ENCODE results near the gene PTPN5.

The PTPN5 gene

DNA sequence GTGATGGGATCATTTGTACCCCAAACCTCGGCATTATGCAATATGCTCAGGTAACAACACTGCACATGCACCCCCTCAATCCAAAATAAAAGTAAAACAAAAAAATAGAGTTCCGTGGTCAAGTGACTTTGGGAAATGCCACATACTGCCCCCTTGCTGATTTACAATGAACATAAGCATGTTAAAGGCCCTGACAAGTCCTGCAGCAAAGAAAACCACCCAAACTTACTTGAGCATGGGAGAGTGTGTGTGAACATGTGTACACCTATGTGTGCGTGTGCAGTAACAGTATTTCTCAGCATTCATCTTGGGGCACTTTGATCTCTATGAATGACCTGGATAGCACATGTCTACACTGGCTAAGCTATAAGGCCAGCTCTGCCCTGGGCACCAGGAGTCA, 49.8 kb downstream of the PTPN5 start:
- no peak overlapping the region for H3K27ac ChIP-seq
- TF ChIP-seq ZFX (IDR thresholded peaks at IDR 0.05; ENCODE audit: borderline replicate concordance), result no peak
- TF ChIP-seq, protein P1, sequence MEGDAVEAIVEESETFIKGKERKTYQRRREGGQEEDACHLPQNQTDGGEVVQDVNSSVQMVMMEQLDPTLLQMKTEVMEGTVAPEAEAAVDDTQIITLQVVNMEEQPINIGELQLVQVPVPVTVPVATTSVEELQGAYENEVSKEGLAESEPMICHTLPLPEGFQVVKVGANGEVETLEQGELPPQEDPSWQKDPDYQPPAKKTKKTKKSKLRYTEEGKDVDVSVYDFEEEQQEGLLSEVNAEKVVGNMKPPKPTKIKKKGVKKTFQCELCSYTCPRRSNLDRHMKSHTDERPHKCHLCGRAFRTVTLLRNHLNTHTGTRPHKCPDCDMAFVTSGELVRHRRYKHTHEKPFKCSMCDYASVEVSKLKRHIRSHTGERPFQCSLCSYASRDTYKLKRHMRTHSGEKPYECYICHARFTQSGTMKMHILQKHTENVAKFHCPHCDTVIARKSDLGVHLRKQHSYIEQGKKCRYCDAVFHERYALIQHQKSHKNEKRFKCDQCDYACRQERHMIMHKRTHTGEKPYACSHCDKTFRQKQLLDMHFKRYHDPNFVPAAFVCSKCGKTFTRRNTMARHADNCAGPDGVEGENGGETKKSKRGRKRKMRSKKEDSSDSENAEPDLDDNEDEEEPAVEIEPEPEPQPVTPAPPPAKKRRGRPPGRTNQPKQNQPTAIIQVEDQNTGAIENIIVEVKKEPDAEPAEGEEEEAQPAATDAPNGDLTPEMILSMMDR (IDR thresholded peaks at IDR 0.05), result peak; percentile 14; the same call in 1 of the 2 replicates

DNA sequence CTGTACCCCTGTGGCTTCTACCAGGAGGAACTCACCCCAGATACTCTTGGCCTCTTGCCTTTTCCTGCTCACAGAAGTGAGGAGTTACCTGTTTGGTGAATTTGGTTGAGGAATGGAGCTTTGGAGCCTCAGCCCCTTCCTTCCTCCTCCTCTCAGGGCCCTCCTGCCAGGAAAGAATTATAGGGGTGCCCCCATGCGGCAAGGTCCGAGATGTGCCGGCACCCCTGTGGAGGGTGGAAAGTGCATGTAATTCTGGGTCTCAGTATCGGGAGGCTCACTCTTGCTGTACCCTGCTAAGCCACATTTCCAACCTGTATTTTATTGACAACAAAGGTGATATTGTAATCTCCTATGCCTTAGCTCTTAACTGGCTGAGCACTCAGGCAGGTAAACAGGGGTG, 51.9 kb downstream of the PTPN5 start:
- no peak overlapping the region for H3K27ac ChIP-seq
- TF ChIP-seq, protein P1 (IDR thresholded peaks at IDR 0.05), result no peak
- TF ChIP-seq ZFX (IDR thresholded peaks at IDR 0.05; ENCODE audit: borderline replicate concordance), result no peak

DNA sequence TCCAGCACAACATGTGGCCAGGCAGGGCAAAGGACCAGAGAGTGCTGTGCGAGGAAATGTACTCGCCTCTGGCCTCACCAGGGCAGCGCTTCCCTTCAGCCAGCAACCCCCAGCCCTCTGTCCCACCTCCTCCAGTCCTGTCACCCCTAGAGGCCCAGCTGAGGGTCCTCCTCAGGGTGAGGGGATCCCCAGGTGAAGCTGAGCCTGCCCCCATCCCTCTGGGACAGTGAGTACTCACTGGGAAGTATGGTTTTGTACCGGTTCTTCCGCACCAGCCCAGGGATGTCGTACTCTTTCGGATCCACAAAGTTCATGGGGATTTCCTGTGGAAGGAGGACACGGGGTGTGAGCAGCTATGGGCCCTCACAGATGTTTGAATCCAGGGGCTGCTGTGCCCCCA, 54.0 kb downstream of the PTPN5 start:
- no peak overlapping the region for H3K27ac ChIP-seq
- no peak for TF ChIP-seq ZFX (IDR thresholded peaks at IDR 0.05; ENCODE audit: borderline replicate concordance)
- TF ChIP-seq, protein P1 (IDR thresholded peaks at IDR 0.05), result no peak

DNA sequence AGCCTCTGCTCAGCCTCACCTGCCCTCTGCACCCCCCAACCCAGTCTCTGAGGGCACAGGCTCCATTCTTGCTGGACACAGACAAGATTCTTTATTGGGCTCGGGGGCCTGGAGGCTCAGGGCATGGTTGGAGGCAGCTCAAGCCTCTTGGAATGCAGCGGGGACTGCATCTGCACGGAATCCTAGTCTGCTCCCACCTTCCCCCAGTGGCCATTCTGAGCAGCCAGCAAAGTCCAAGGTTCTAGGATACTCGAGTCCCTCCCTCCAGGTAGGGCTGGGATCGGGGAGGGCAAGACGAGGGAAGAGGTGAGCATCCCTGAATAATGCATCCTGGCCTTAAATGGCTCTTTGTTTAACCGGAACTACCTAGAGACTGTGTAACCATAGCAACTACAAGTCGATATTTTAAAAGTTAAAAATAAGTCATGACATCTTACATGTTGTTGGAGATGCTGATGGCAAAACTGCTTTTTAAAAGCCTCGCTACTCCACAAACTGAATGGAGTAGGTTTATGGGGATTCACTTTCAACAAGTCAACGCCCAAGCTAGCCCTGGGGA, 54.9 kb downstream of the PTPN5 start:
- TF ChIP-seq, protein P1 (IDR thresholded peaks at IDR 0.05), result no peak; the same call in 1 of the 2 replicates
- no peak for TF ChIP-seq ZFX (IDR thresholded peaks at IDR 0.05; ENCODE audit: borderline replicate concordance)
- H3K27ac ChIP-seq, result no peak overlapping the region

DNA sequence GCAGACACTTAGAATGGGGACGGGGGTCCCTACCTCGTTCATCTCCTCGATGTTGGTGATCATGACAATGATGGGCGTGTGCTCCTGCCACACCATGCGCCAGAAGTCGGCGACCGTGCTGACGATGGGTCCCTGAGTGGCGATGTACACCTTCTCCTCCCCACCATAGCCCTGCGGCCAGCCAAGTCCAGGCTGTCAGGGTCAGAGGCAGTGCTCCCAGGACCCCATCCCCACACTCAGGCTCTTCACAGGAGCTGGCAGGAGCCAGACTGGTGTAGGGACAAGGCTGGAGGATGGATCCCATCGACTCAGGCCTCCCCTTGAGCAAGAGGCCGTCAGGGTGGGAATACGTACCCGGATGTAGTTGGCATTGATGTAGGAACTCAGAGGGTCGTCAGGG, 58.4 kb downstream of the PTPN5 start:
- TF ChIP-seq ZFX (IDR thresholded peaks at IDR 0.05; ENCODE audit: borderline replicate concordance), result no peak
- TF ChIP-seq, protein P1 (IDR thresholded peaks at IDR 0.05), result no peak
- H3K27ac ChIP-seq, result no peak overlapping the region

DNA sequence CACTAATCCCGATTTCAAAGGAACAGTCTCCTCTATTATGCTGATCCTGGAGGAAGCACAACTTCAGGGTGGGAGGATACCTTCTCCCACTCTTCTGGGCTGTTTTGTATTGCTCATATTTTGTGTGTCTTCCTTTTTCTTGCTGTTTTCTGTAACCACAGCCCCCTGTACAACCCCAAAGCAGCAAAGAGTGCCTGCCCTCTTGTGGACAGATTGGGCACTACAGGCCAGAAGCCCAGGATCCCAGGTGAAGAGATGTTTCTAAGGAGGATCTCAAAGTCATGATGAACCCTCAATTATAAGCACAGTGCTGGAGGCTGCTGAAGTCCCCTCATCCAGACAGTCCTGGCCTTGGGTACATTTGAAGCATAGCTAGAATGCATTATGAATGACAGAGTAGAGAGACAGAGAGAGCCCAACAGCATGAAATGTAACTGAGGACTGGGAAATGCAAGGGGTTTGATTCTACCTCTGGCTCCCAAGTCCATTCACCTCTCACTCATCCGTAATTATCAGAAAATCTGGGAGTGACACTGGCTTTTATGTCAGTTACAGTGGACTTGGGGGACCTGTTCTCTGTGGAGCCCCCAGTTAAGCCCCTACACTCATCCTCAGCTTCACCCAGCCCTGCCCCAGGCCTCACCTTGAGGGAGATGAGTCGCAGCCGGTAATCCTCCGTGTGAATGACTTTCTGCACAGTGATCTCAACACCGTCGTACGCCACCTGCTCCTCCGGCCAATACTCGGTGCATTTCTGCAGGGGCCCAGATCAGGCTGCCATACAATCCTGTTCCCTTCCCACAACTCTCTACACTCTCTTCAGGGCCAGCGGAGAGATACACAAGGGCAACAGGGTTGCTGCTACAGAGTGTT, 59.4 kb downstream of the PTPN5 start:
- TF ChIP-seq, protein P1 (IDR thresholded peaks at IDR 0.05), result peak; percentile 97
- TF ChIP-seq ZFX (IDR thresholded peaks at IDR 0.05; ENCODE audit: borderline replicate concordance), result no peak
- no peak overlapping the region for H3K27ac ChIP-seq

DNA sequence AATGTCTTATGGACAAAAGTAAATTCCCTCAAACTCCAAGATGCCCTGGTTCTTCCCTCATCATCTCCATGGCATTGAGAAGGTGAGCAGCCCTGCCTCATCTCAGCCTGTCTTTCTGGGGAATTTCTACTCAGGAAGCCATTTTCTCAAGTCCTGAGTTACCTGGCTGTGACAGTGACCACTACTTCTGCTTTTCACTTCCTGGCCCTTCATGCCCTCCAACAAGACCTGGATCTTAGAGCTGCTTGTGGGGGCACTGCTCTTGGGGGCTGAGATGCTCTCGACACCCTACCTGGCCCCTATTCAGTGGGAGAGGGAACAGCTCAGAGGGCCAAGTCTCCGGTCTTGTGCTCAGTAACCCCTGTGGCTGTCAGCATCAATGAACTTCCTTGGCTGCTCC, 60.2 kb downstream of the PTPN5 start:
- no peak overlapping the region for H3K27ac ChIP-seq
- no peak for TF ChIP-seq ZFX (IDR thresholded peaks at IDR 0.05; ENCODE audit: borderline replicate concordance)
- TF ChIP-seq, protein P1 (IDR thresholded peaks at IDR 0.05), result no peak
